Calu3 (cell line): ENCODE measurements around the gene AARS2. TPM values are rescaled to one million over a fixed set of nuclear protein-coding genes. Genes with fewer than 3 reads are reported as not detected.
"Not testable (repeated sequence)": the region's sequence is repeated elsewhere in the genome, so short reads cannot be mapped to it uniquely, and the experiment has no call there.

Source experiments
- BruUV-seq: library from RNA; stranded (reverse); fragments of 400-500 nt; replicated peaks from 2 replicates; lab custom pipeline; 2021; lab: Mats Ljungman, UMichigan
- CTCF ChIA-PET: fragments of 300-600 bp; sonication (Branson Sonifier 250); formaldehyde crosslinking; loops from one replicate; lab custom pipeline; 2022; ENCODE audit warnings: antibody characterized with exemption; lab: Charles Lee
- DNase-seq: peaks from one replicate; pipeline ENCODE4 v3.0.0; 2022
- H3K27ac Mint-ChIP-seq: one replicate; pipeline ENCODE4 v1.8.0; 2022; ENCODE audit warnings: mixed read lengths; ENCODE audit not compliant: unreplicated experiment
- H3K27me3 Mint-ChIP-seq: one replicate; pipeline ENCODE4 v1.8.0; 2022; ENCODE audit warnings: mixed read lengths; ENCODE audit not compliant: unreplicated experiment
- H3K36me3 Mint-ChIP-seq: one replicate; pipeline ENCODE4 v1.8.0; 2022; ENCODE audit warnings: mild to moderate bottlenecking, moderate library complexity, mixed read lengths; ENCODE audit not compliant: insufficient read depth, unreplicated experiment
- H3K4me1 Mint-ChIP-seq: one replicate; pipeline ENCODE4 v1.8.0; 2022; ENCODE audit warnings: mild to moderate bottlenecking, low read depth, mixed read lengths; ENCODE audit not compliant: unreplicated experiment
- H3K4me3 Mint-ChIP-seq: one replicate; pipeline ENCODE4 v1.8.0; 2022; ENCODE audit warnings: mild to moderate bottlenecking, low read depth, moderate library complexity, mixed read lengths; ENCODE audit not compliant: unreplicated experiment
- H3K9me3 Mint-ChIP-seq: one replicate; pipeline ENCODE4 v1.8.0; 2022; ENCODE audit warnings: low read depth, mixed read lengths; ENCODE audit not compliant: unreplicated experiment
- intact Hi-C: fragments of 100-400 bp; cut with micrococcal nuclease; formaldehyde crosslinking; loops from one replicate; pipeline ENCODE4 v1.10.0; 2022; ENCODE audit not compliant: unreplicated experiment
- total RNA-seq: library from RNA; stranded (reverse); gene quantifications from 2 replicates; pipeline ENCODE4 v1.2.3, GENCODE V29; 2022
- TF ChIP-seq, protein P1 (sequence below): fragments of 200-600 bp; IDR thresholded peaks from one replicate; pipeline ENCODE4 v1.8.0; 2022; ENCODE audit warnings: antibody characterized with exemption; ENCODE audit not compliant: unreplicated experiment

Gene AARS2
- total RNA-seq, 1 experiment from 2014 or later, result 37.5 TPM

DNA sequence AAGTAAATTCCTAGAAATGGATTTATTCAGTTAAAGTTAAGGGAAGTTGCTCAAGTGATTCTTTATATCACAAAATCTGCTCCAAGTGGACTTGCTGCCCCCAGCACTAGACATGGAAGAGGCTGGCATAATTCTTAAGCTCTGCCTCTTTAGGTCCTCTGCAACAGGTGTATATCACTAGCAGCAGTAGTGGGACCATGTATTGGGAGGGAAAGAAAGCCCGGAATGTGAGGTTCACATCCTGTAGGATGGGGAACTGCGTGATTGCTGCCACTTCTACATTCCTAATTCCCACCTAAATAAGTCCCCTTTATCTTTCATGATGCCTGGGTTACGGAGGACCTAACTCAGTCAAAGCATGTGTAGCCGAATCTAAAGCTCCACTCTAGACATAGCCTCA is 42.5 kb upstream of the AARS2 start:
- TF ChIP-seq, protein P1, sequence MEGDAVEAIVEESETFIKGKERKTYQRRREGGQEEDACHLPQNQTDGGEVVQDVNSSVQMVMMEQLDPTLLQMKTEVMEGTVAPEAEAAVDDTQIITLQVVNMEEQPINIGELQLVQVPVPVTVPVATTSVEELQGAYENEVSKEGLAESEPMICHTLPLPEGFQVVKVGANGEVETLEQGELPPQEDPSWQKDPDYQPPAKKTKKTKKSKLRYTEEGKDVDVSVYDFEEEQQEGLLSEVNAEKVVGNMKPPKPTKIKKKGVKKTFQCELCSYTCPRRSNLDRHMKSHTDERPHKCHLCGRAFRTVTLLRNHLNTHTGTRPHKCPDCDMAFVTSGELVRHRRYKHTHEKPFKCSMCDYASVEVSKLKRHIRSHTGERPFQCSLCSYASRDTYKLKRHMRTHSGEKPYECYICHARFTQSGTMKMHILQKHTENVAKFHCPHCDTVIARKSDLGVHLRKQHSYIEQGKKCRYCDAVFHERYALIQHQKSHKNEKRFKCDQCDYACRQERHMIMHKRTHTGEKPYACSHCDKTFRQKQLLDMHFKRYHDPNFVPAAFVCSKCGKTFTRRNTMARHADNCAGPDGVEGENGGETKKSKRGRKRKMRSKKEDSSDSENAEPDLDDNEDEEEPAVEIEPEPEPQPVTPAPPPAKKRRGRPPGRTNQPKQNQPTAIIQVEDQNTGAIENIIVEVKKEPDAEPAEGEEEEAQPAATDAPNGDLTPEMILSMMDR, result no peak
- DNase-seq, result no peak
- Mint-ChIP-seq H3K9me3 (no peaks in the 10 kb centered on the region), H3K27me3 (peaks cover 48% of the 10 kb centered on the region), H3K27ac (no peak overlapping the region), H3K36me3 (no peaks in the 10 kb centered on the region), H3K4me1 (no peaks in the 10 kb centered on the region), H3K4me3 (no peak overlapping the region)
- CTCF ChIA-PET, result no interaction called here
- intact Hi-C loops, result no loop called here
- BruUV-seq, result no TSS peak

DNA sequence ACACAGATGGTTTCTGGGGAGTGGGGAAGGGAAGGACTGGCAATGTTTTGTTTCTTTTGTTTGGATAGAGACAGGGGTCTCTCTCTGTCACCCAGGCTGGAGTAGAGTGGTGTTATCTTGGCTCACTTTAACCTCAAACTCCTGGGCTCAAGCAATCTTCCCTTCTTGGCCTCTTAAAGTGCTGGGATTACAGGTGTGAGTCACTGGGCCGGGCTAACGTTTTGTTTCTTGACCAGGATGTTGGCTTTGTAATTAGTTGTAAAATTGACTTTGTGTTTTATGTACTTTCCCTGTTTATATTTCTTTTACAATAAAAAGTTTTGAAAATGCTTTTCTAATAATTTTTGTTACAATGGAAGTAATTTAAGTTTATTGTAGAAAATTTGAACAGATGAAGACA is 40.2 kb upstream of the AARS2 start:
- Mint-ChIP-seq H3K9me3 (no peaks in the 10 kb centered on the region), H3K4me1 (no peaks in the 10 kb centered on the region), H3K27ac (no peak overlapping the region), H3K27me3 (peaks cover 44% of the 10 kb centered on the region), H3K36me3 (no peaks in the 10 kb centered on the region), H3K4me3 (no peak overlapping the region)
- intact Hi-C loops, result no loop called here
- DNase-seq, result no peak
- no TSS peak for BruUV-seq
- TF ChIP-seq, protein P1, result no peak
- CTCF ChIA-PET, result interaction anchor here (1.3 kb wide), 1 partner anchor 10 kb away, joined by 3 read pairs; no protein-coding TSS in a partner anchor

DNA sequence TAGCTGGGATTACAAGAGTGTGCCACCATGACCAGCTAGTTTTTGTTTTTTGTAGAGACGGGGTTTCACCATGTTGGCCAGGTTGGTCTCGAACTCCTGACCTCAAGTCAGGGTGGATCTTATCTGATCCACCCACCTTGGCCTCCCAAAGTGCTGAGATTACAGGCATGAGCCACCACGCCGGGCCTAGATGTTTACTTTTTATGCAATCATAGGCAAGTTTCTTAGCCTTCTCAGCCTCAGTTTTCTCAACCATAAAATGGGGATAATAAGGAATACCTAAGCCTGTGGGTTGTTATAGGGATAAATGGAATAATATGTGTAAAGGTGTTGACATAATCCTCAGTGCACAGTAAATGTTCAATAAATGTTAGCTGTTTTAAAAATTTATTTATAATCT is 39.1 kb upstream of the AARS2 start:
- no peaks in the 10 kb centered on the region for H3K4me1 Mint-ChIP-seq
- no TSS peak for BruUV-seq
- H3K27ac Mint-ChIP-seq, result no peak overlapping the region
- no peaks in the 10 kb centered on the region for H3K36me3 Mint-ChIP-seq
- intact Hi-C loops, result no loop called here
- DNase-seq, result no peak
- CTCF ChIA-PET, result interaction anchor here (0.6 to 1.1 kb wide), 2 partner anchors 11 to 458 kb away, joined by 3 to 7 read pairs; no protein-coding TSS in a partner anchor
- peaks cover 33% of the 10 kb centered on the region for H3K27me3 Mint-ChIP-seq
- no peak overlapping the region for H3K4me3 Mint-ChIP-seq
- no peaks in the 10 kb centered on the region for H3K9me3 Mint-ChIP-seq
- TF ChIP-seq, protein P1, result no peak

DNA sequence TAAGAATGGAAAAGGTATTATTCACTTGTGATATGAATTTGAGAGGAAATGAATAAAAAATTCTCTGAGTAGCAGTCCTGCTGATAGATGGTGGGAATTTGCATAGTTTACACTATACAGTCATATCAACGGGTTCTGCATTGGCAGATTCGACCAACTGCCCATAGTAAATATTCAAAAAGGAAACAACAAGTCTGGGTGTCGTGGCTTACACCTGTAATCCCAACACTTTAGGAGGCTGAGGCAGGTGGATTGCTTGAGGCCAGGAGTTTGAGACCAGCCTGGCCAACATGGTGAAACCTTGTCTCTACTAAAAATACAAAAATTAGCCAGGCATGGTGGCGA is 37.5 kb upstream of the AARS2 start:
- DNase-seq, H3K36me3 Mint-ChIP-seq, intact Hi-C loops, H3K4me3 Mint-ChIP-seq, H3K4me1 Mint-ChIP-seq, H3K9me3 Mint-ChIP-seq, H3K27ac Mint-ChIP-seq, BruUV-seq: not testable (repeated sequence)
- peaks cover 23% of the 10 kb centered on the region for H3K27me3 Mint-ChIP-seq
- CTCF ChIA-PET, result interaction anchor here (0.7 kb wide), 1 partner anchor 197 kb away, joined by 4 read pairs; no protein-coding TSS in a partner anchor

DNA sequence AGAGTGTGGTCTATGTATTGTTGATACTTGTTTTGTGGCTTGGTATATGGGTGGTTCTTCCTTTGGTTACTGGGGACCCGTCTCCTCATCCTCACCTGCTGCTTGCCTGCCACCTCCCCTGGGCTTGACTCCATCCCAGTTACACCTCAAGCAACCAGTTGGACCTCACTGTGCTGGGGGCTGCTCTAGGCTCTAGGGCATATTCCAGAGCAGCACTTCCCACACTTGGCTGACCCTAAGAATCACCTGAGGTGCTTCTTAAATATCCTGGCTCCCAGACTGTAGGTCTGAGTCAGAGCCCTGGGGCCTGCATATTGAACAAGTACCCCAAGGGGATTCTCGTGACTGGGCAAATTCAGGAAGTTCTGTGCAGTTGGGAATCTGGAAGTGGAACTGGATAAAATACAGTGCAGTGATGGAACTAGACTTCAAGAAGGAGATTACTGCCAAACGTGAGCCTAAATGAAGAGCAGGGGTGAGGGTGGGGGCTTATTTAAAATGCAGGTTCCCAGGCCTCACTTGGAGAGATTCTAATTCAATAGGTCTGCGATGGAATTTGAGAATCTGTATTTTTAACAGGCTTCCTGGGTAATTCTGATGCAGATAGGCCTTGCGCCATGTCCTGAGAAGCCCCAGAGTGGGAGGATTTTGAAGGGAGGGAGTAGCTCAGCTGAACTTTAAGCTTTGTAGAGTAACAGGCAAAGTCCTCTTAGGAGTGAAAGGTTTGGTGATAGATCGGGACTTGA is 36.9 kb upstream of the AARS2 start:
- H3K27ac Mint-ChIP-seq, result no peak overlapping the region
- no peaks in the 10 kb centered on the region for H3K4me1 Mint-ChIP-seq
- no peak overlapping the region for H3K4me3 Mint-ChIP-seq
- TF ChIP-seq, protein P1, result no peak
- H3K9me3 Mint-ChIP-seq, result no peaks in the 10 kb centered on the region
- no peaks in the 10 kb centered on the region for H3K36me3 Mint-ChIP-seq
- H3K27me3 Mint-ChIP-seq, result peaks cover 24% of the 10 kb centered on the region
- CTCF ChIA-PET, result interaction anchor here (0.7 kb wide), 1 partner anchor 197 kb away, joined by 4 read pairs; no protein-coding TSS in a partner anchor
- DNase-seq, result no peak
- intact Hi-C loops, result no loop called here
- BruUV-seq, result no TSS peak

DNA sequence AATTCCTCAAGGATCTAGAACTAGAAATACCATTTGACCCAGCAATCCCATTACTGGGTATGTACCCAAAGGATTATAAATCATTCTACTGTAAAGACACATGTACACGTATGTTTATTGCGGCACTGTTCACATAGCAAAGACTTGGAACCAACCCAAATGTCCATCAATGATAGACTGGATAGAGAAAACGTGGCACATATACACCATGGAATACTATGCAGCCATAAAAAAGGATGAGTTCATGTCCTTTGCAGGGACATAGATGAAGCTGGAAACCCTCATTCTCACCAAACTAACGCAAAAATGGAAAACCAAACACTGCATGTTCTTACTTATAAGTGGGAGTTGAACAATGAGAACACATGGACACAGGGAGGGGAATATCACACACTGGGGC is 33.7 kb upstream of the AARS2 start:
- BruUV-seq, H3K9me3 Mint-ChIP-seq, H3K4me3 Mint-ChIP-seq, H3K36me3 Mint-ChIP-seq, DNase-seq, H3K4me1 Mint-ChIP-seq, H3K27ac Mint-ChIP-seq, intact Hi-C loops: not testable (repeated sequence)
- peaks cover 57% of the 10 kb centered on the region for H3K27me3 Mint-ChIP-seq
- CTCF ChIA-PET, result interaction anchor here (0.5 kb wide), 1 partner anchor 1601 kb away, joined by 4 read pairs; the partner anchor contains the start of gene TBCC
